ENCODE measurements around the gene ASCL5. TPM values are rescaled to one million over a fixed set of nuclear protein-coding genes. Genes with fewer than 3 reads are reported as not detected.

Gene ASCL5
- polyA plus RNA-seq, 1 donor (not counting 4 experiments of a cell fraction or from before 2014, with no cell fraction given) = not detected

GRCh38 chr1:201137024-201137392 is 10.0 kb upstream of the ASCL5 start:
- no peak overlapping the region for H3K4me2 ChIP-seq (ENCODE audit: control insufficient read depth, extremely low read depth, insufficient read depth, low read depth, low read length)
- TF ChIP-seq, protein P1, sequence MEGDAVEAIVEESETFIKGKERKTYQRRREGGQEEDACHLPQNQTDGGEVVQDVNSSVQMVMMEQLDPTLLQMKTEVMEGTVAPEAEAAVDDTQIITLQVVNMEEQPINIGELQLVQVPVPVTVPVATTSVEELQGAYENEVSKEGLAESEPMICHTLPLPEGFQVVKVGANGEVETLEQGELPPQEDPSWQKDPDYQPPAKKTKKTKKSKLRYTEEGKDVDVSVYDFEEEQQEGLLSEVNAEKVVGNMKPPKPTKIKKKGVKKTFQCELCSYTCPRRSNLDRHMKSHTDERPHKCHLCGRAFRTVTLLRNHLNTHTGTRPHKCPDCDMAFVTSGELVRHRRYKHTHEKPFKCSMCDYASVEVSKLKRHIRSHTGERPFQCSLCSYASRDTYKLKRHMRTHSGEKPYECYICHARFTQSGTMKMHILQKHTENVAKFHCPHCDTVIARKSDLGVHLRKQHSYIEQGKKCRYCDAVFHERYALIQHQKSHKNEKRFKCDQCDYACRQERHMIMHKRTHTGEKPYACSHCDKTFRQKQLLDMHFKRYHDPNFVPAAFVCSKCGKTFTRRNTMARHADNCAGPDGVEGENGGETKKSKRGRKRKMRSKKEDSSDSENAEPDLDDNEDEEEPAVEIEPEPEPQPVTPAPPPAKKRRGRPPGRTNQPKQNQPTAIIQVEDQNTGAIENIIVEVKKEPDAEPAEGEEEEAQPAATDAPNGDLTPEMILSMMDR (optimal IDR thresholded peaks at IDR 0.05 in 1 of 3, IDR thresholded peaks at IDR 0.05 in 1 of 3, conservative IDR thresholded peaks at IDR 0.05 in 1 of 3; ENCODE audit: extremely low read depth in 1 of 3, insufficient read depth in 2 of 3, low read length in 3 of 3) = no peak
- no peak for TF ChIP-seq EZH2 (IDR thresholded peaks at IDR 0.05; ENCODE audit: low read length)
- no peak overlapping the region for H2AFZ ChIP-seq (ENCODE audit: control insufficient read depth, low read length)
- H3K9me1 ChIP-seq (ENCODE audit: control insufficient read depth, extremely low read depth, insufficient read depth, low read length) = no peaks in the 10 kb centered on the region
- FAIRE-seq (no peak), DNase-seq (ENCODE audit: low read depth, low spot score) (no peak)
- no peaks in the 10 kb centered on the region for H3K27me3 ChIP-seq (ENCODE audit: control insufficient read depth, extremely low read depth, insufficient read depth, low read length)
- no peaks in the 10 kb centered on the region for H3K9me3 ChIP-seq (ENCODE audit: control insufficient read depth, low read depth, low read length)
- H3K4me3 ChIP-seq (ENCODE audit: control insufficient read depth in 2 of 3, extremely low read depth in 1 of 3, insufficient read depth in 2 of 3, low read depth in 1 of 3, low read length in 3 of 3) = no peak overlapping the region
- H3K36me3 ChIP-seq (ENCODE audit: control insufficient read depth in 2 of 2, extremely low read depth in 1 of 2, insufficient read depth in 2 of 2, low read length in 2 of 2) = peaks cover 5 to 13% of the 10 kb centered on the region in 2 experiments
- no peak overlapping the region for H3K9ac ChIP-seq (ENCODE audit: control insufficient read depth, extremely low read depth, insufficient read depth, low read length)
- no peaks in the 10 kb centered on the region for H4K20me1 ChIP-seq (ENCODE audit: control insufficient read depth, extremely low read depth, insufficient read depth, low read length)
- peaks cover 4% of the 10 kb centered on the region for H3K4me1 ChIP-seq (ENCODE audit: control insufficient read depth, extremely low read depth, insufficient read depth, low read length)
- no peaks in the 10 kb centered on the region for H3K79me2 ChIP-seq (ENCODE audit: control insufficient read depth, insufficient read depth, low read length)
- no peak overlapping the region for H3K27ac ChIP-seq (ENCODE audit: control insufficient read depth, insufficient read depth, low read length)
- dilution Hi-C loops (cut with MboI; ENCODE audit: extremely low pct_ligation_motif_present, low sequenced_read_pairs) = no loop called here

GRCh38 chr1:201136355-201137023 is 9.5 kb upstream of the ASCL5 start:
- FAIRE-seq (no peak), DNase-seq (ENCODE audit: low read depth, low spot score) (no peak)
- Histone ChIP-seq H3K4me2 (ENCODE audit: control insufficient read depth, extremely low read depth, insufficient read depth, low read depth, low read length) (no peak overlapping the region), H4K20me1 (ENCODE audit: control insufficient read depth, extremely low read depth, insufficient read depth, low read length) (no peaks in the 10 kb centered on the region), H3K9me3 (ENCODE audit: control insufficient read depth, low read depth, low read length) (no peaks in the 10 kb centered on the region), H3K4me1 (ENCODE audit: control insufficient read depth, extremely low read depth, insufficient read depth, low read length) (peaks cover 4% of the 10 kb centered on the region), H3K9ac (ENCODE audit: control insufficient read depth, extremely low read depth, insufficient read depth, low read length) (no peak overlapping the region), H3K79me2 (ENCODE audit: control insufficient read depth, insufficient read depth, low read length) (no peaks in the 10 kb centered on the region), H2AFZ (ENCODE audit: control insufficient read depth, low read length) (no peak overlapping the region), H3K4me3 (ENCODE audit: control insufficient read depth in 2 of 3, extremely low read depth in 1 of 3, insufficient read depth in 2 of 3, low read depth in 1 of 3, low read length in 3 of 3) (no peak overlapping the region), H3K9me1 (ENCODE audit: control insufficient read depth, extremely low read depth, insufficient read depth, low read length) (no peaks in the 10 kb centered on the region), H3K27me3 (ENCODE audit: control insufficient read depth, extremely low read depth, insufficient read depth, low read length) (no peaks in the 10 kb centered on the region), H3K36me3 (ENCODE audit: control insufficient read depth in 2 of 2, extremely low read depth in 1 of 2, insufficient read depth in 2 of 2, low read length in 2 of 2) (peaks cover 3 to 10% of the 10 kb centered on the region in 2 experiments), H3K27ac (ENCODE audit: control insufficient read depth, insufficient read depth, low read length) (no peak overlapping the region)
- dilution Hi-C loops (cut with MboI; ENCODE audit: extremely low pct_ligation_motif_present, low sequenced_read_pairs) = no loop called here
- TF ChIP-seq, protein P1 (optimal IDR thresholded peaks at IDR 0.05 in 1 of 3, IDR thresholded peaks at IDR 0.05 in 1 of 3, conservative IDR thresholded peaks at IDR 0.05 in 1 of 3; ENCODE audit: extremely low read depth in 1 of 3, insufficient read depth in 2 of 3, low read length in 3 of 3) = no peak
- no peak for TF ChIP-seq EZH2 (IDR thresholded peaks at IDR 0.05; ENCODE audit: low read length)
